HG03095 (cell line): Measurements from ENCODE around the gene DIAPH1.
A peak's percentile ranks its signal among the peaks of the same experiment; 100 is the strongest.

Source experiments
- ATAC-seq: cut with Tn5 transposase; IDR thresholded peaks from one replicate; pipeline ENCODE4 v1.9.1; 2021; ENCODE audit warnings: moderate library complexity; ENCODE audit not compliant: unreplicated experiment

The DIAPH1 gene

DNA sequence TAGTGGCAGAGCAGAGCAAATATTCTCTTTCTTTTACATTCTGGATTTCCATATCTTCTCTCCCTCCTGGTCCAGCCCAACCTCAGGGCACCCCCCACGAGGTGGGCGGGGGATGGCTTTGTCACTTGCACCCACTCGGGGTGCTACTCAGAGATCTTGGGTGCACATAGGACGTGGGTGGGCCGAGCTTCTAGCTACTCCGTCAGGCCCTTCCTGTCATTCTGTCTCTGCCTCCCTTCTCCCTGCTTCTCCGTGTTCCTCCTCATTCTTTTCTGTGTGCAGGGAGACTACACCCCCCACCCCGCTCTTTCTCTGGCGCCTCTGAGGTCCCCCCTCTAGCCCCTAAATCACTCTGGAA lies 110.4 kb downstream of the DIAPH1 start:
- no peak for ATAC-seq

DNA sequence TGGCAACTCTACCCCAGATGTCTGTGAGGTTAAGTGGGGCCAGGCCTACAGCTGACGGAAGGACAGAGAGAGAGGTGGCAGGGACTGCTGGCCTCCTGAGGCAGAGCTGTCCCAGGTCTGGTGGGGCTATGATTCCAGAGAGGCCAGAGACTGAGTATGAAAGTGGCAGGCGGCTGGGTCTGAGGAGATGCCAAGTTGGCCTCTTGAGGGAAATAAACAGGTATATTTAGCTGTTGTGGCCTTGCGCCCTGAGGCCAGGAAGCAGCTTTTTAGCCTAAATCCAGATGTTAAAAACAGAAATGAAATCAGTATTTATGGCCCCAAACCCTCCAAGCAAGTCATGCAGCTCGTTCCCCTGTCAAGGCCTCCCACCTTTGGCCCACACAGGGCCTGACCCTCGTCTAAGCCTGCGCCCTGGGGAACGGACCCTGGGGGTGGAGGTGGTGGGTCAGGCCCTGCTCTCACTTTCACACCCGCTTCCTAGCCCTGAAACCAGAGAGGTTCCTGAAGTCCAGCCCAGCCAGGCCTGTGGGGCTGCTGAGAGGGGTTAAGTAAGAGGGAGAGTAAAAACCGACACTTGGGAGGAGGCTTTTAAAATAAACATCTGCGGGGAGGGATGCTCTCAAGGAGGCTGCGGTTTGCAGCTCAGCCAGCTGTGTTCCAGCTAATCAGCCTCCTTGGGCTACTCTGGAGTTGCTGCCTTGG lies 111.3 kb downstream of the DIAPH1 start:
- ATAC-seq: peak; percentile 41

DNA sequence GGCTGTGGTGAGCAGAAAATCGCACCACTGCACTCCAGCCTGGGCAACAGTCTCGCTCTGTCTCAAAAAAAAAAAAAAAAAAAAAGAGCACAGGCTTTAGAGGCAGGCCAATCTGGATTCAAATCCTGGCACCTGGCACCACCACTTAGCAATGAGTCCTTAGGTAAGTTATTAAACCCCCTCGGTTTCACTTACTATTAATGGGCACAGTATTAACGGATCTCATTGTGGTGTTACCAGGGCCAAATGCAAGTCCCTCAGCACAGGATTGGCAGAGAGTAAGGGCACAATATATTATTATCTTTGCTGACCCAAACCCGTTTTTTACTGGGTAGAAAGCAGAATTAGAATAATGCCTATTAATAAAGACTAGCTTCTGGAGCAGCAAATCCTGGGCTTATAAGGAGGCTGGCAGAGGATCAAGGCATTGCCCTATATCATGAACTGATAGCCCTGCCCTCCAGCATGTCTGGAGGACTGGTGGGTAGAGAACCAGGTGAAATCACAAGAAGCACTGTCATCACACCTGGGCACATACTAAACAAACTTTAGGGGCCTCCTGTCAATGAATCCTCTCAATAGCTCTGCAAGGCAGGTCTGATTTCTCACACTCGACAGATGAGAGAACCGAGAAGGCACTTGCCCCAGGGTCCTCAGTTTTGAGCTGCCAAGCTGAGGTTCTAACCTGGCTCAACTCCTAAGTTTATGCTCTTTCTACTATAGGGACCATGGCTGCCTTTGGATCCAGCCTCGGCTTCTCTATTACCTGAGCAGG lies 112.2 kb downstream of the DIAPH1 start:
- no peak for ATAC-seq

DNA sequence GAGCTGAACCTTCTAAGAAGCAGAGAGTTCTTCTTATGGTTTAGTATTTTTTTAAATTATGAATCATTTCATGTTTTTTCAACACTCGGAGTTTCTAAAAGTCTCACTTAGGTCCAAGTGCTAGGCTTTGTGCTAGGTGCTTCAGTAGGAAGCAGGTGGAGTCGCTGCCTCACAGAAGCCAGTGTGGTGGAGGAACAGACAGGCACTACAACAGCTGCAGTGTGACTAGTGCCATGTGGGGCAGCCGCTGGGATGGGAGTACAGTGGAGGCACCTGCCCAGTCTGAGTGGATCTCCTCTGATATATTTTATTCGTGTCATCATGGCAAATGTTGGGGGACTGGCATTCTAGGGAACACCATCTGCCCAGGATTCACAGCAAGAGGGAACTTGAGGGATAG lies 114.6 kb downstream of the DIAPH1 start:
- no peak for ATAC-seq

DNA sequence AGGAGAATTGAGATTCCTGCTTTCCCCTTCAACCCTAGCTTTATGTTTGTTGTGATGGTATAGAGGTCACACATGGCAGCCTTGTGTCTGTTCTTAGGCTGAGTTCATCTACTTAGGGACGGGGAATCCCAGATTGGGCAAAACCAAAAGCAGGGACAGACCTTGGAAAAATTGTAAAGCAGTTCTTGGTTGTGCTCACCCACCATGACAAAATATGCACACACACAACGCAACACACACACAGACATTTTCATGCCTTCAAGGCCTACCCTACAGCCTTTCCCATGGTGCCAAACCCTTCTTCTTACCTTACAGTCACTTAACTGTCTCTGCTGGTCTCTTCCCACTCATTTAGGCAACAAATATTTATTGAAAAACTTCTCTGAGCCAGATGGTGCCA lies 115.1 kb downstream of the DIAPH1 start:
- ATAC-seq: no peak

DNA sequence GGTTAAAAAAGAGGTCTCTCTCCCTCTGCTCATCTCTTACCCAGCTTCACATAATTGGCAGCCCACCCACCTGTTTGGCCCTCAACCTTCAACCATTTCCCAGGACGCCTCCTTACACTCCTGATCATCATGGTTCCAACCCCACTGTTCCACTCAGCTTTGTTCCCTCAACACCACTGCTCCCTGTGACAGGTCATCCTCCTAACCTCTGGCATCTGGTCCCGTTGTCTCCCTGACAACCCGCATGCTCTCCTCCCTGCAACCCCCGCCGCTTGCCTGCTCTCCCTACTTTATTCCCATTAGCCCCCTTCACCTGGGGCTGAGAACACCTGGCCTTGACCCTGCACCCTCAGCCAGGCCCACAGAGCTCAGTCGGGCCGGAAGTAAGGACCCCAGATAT lies 117.0 kb downstream of the DIAPH1 start:
- ATAC-seq: no peak

DNA sequence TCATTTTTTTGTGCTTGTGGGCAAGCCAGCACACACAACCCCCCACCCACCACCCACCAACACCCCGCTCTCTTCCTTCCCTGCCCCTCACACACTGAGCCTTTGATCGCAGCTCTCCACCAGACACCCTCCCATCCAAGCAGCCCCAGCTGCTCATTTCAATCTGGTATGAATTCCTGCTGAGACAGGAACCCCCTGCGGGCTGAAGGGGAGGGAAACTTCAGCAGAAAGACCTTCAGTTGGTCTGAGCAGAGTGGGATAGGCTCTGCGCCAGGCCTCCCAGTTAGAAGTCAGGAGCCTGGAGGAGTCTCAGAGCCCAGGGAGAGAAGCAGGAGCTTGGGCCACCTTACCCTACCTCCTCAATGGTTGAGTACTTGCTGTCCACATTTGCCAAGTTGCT lies 122.8 kb downstream of the DIAPH1 start:
- no peak for ATAC-seq

DNA sequence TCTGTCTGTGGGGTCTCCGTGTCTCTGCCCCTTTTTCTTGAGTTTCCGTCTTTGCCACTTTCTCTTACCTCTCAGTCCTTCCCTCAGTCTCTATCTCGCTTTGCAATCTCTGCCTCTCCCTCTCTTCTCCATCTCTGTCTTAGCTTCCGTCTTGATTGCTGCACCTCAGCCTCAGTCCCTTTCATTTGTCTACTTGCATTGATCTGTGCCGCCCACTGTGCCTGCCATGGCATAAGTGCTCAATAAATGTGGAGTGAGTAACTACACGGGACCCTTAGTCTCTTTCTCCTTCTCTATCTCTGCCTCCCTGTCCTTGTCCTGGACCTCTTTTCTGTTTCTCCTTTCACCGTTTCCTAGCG lies 123.4 kb downstream of the DIAPH1 start:
- ATAC-seq: no peak

DNA sequence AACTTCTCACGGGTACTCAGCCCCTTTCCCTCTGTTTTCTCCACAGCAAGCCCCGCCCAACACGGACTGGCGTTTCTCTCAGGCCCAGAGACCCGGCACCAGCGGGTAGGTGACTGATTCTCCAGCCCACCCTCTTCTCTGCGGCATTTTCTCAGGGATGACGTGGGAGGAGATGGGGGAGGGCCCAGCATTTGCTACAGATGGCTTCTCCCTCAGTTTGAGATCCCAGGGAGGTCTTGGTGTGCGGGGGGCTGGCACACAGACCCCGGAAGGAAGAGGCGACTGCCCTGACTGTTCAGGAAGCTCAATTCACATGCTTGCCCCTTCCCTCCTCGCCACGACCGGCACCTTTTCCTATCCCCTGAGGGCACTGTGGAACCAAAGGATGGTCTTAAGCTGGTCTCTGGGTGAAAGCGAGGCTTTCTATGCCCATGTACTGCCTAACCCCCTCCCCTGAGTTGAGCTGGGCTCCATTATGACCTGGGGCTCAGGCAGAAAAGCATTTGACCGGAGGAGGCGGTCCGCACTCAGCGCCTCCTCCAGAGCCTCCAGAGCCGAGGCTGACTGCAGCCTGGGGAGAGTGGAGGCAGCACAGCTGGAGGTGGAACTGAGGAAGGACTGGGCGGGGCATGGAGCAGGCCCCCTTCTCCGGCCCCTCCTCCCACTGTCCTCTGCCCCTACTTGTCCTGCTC lies 123.9 kb downstream of the DIAPH1 start:
- ATAC-seq: no peak

DNA sequence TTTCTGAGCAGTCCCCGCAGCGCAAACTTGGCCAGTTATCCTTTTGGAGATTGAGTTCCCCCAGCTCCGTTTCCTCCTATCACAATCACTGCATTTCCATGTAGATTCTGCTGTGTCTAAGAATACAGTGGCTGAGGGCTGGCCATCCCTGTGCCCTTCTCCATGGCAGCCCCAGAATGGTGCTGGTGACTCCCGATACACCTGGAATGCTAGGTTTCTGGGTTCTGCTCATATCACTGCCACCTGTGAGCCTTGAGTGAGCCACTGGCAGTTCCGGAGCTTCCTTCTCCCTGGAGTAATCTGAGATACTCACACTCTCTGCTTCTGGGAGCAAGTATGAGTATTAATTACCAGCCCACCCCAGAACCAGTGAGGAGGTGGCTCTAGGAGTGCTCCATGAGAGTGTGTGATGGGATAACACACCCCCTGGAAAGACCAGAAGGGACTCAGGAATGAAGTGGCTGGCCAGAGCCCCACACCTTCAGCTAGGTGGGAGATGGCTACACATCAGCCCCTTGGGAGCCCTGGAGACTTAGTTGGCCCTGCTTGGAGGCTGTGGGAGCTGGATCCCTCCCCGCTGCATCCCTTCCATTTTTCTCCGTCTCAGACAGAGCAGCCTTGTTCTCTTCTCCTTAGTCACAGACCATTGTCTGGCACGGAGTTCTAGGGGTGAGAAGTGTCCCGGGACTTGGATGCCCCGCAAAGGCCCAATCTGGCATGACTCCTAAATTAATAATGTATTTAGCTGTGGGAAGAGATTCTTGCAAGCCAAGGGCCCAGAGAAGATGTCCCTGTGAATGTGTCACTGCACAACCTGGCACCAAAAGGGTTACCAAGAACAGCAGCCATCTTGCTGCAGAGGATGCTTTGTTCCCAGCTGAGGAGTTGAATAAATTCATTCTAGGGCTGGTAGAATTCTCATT lies 125.0 kb downstream of the DIAPH1 start:
- no peak for ATAC-seq

DNA sequence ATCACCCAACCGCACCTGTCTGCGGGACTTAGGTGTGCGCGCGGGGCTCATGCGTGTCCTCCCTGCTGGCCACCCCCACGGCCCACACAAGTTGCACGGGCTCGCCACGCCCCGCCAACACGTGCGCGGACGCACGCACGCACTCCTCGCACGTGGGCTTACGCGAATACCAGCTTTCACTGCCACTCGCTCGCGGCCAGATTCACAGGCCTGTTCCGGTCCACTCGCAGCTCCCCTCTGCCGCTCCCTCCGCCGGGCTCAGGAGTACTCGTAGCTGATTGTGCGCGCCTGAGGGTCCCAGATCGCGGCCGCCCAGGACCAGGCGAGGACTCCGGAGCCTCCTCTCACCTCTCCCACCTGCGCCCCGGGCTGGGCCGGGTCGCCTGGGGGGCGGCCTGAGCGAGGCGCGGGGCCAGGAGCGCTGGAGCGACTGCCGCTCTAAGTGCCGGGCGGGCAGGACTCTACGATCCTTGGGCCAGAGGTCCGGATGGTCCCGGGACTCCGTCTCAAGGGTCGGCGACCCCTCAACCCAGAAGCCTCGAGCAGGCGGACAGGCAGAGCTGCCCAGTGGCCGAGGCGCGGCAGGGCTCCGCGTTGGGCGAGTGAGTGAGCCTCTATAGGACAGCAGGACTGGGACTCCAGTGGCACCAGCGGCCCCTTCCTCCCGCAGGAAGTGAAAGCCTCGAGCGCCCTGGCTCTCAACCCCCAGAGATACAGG lies 126.5 kb downstream of the DIAPH1 start:
- ATAC-seq: peak; percentile 44

DNA sequence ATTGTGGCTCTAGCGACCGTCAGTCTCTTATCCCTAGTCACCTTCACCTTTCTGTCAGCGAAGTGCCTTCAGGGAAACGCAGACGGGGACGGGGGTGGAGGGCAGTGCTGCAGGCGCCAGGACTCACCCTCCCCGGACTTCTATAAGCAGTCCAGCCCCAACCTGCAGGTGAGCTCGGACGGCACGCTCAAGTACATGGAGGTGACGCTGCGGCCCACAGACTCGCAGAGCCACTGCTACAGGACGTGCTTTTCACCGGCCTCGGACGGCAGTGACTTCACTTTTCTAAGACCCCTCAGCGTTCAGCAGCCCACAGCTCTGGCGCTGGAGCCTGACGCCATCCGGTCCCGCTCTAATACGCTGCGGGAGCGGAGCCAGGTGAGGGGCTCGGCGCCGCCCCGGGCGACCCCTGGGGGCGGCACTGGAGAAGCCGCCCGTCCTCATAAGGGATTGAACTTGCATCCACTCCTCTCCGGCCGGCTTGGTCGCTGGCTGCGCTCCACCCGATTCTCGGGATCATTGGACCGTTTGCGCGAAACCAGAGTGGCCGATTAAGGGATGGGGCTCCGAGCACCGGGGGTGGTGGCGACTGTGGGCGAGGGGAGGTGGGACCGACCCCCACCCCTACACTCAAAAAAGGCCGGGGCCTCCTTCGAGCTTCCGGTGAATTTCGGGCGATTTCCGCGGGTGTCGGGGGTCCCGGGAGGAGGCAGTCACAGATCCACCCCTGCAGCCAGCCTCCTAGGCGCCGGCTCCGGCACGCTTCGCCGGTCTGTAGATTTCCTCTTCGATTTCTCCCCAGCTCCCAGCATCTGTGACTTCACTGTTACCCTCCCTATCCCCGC lies 127.3 kb downstream of the DIAPH1 start:
- ATAC-seq: peak; percentile 13

DNA sequence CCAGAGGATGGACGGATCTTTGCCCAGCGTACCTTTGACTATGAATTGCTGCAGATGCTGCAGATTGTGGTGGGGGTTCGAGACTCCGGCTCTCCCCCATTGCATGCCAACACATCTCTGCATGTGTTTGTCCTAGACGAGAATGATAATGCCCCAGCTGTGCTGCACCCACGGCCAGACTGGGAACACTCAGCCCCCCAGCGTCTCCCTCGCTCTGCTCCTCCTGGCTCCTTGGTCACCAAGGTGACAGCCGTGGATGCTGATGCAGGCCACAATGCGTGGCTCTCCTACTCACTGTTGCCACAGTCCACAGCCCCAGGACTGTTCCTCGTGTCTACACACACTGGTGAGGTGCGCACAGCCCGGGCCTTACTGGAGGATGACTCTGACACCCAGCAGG lies 128.0 kb downstream of the DIAPH1 start:
- no peak for ATAC-seq

DNA sequence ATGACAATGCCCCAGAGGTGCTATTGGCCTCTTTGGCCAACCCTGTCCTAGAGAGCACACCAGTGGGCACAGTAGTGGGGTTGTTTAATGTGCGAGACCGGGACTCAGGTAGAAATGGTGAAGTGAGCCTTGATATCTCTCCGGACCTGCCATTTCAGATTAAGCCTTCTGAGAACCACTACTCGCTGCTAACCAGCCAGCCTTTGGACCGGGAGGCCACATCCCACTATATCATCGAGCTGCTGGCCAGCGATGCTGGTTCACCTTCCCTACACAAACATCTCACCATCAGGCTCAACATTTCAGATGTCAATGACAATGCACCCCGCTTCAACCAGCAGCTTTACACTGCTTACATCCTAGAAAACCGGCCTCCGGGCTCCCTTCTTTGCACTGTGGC lies 128.5 kb downstream of the DIAPH1 start:
- ATAC-seq: no peak

DNA sequence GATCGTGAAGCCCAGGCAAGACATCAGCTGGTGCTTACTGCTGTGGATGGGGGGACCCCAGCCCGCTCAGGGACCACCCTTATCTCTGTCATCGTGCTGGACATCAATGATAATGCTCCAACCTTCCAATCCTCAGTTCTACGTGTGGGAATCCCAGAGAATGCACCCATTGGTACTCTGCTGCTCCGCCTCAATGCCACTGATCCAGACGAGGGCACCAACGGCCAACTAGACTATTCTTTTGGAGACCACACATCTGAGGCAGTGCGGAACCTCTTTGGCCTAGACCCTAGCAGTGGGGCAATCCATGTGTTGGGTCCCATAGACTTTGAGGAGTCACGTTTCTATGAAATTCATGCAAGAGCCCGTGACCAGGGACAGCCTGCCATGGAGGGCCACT lies 129.0 kb downstream of the DIAPH1 start:
- ATAC-seq: no peak

DNA sequence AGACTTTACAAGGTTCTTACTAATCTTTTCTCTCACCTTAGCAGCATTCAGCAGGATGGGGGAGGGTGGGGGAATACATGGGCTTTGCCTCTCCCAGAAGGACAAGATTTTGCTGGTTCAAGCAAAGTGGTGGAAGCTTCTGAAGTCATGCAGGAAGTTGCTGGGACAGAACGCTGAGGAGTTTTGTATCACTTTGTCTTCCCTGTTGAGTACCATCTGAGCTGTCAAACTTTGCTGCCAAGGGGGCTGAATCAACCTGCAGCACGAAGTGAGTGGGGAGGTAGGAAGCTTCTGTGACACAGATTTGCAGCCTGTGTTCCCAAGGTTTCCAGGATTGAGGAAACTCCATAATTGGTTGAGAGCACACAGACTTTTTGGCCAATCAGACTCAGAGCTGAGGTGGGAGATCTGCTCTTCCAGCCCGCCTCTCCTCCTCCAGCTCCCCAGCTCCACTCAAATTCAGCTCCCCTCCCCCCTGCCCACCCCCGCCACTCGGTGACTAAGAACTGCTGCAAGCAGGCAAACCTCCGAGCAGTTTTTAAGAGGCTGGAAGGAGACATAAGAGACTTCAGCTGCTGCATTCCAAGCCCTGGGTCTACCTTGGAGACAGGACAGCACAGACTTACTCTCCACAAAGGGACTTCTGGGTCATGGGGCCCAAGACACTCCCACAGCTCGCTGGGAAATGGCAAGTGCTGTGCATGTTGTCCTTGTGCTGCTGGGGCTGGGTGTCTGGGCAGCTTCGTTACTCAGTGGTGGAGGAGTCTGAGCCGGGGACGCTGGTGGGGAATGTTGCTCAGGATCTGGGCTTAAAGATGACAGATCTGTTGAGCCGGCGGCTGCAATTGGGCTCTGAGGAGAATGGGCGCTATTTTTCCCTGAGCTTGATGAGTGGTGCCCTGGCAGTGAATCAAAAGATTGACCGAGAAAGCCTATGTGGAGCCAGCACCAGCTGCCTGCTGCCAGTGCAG lies 129.9 kb downstream of the DIAPH1 start, which contains the start of gene PCDHGC5:
PCDHGC5 (plus strand) TSS at position 491 of the 971 bp plus-strand sequence; CDS start at position 651, 160 bp downstream.
- no peak for ATAC-seq

DNA sequence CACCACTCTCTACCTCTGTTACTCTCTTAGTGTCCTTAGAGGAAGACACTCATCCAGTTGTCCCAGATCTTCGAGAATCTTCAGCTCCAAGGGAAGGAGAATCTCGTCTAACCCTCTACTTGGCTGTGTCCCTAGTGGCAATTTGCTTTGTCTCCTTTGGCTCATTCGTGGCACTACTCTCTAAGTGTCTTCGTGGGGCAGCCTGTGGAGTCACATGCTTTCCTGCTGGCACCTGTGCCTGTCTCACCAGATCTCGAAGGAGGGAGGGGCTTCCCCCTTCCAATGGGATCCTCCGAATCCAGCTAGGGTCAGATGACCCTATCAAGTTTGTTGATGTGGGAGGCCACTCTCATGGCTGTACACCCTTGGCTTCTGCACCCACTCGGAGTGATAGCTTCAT lies 131.7 kb downstream of the DIAPH1 start:
- no peak for ATAC-seq

DNA sequence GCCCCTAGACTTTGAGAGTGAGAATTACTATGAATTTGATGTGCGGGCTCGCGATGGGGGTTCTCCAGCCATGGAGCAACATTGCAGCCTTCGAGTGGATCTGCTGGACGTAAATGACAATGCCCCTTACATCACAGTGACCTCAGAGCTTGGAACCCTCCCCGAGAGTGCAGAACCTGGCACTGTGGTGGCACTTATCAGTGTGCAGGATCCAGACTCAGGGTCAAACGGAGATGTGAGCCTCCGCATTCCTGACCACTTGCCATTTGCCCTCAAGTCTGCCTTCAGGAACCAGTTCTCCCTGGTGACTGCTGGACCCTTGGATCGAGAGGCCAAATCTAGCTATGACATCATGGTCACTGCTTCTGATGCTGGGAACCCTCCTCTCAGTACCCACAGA lies 132.7 kb downstream of the DIAPH1 start:
- no peak for ATAC-seq
